IMR-90 (cell line): ENCODE measurements around the gene ZNF607. TPM values are rescaled to one million over a fixed set of nuclear protein-coding genes. Genes with fewer than 3 reads are reported as not detected.

Experiments
- ATAC-seq: fragments of 200-7000 bp; cut with Tn5 transposase; 2 replicates; pipeline ENCODE4 v1.9.1; 2020; ENCODE audit warnings: low read depth, mild to moderate bottlenecking, moderate library complexity
- BruUV-seq: library from RNA; stranded (reverse); fragments of 400-500 nt; replicated peaks from 2 replicates; lab custom pipeline; 2021; lab: Mats Ljungman, UMichigan
- CTCF ChIA-PET: fragments of 300-600 bp; formaldehyde crosslinking; extraction: SDS; loops from one replicate; lab custom pipeline; 2021; ENCODE audit warnings: antibody characterized with exemption; lab: Yijun Ruan, JAX
- POLR2A ChIA-PET: fragments of 300-600 bp; sonication (Branson Sonifier 250); formaldehyde crosslinking; loops from one replicate; lab custom pipeline; 2022; ENCODE audit warnings: antibody characterized with exemption; ENCODE audit not compliant: unreplicated experiment; lab: Charles Lee
- DNase-seq: peaks from one replicate; pipeline ENCODE4 v3.0.0; 2013
- H2AFZ ChIP-seq: replicated peaks from 2 replicates; pipeline ENCODE3; 2013; ENCODE audit warnings: low read length, mild to moderate bottlenecking; ENCODE audit not compliant: poor library complexity
- H2AK5ac ChIP-seq: 2 replicates; pipeline ENCODE4 v1.6.1; 2013; ENCODE audit warnings: low read depth, low read length, inconsistent platforms
- H2AK9ac ChIP-seq: replicated peaks from 2 replicates; pipeline ENCODE3; 2013; ENCODE audit warnings: mild to moderate bottlenecking, low read depth, low read length, moderate library complexity; ENCODE audit not compliant: poor library complexity
- H2BK120ac ChIP-seq: 2 replicates; pipeline ENCODE4 v1.6.1; 2013; ENCODE audit warnings: low read depth, low read length, inconsistent platforms
- H2BK15ac ChIP-seq: 3 replicates; pipeline ENCODE4 v1.6.1; 2013; ENCODE audit warnings: low read depth, low read length, inconsistent platforms
- H2BK20ac ChIP-seq: 2 replicates; pipeline ENCODE4 v1.6.1; 2013; ENCODE audit warnings: low read depth, mild to moderate bottlenecking, inconsistent platforms, low read length, moderate library complexity
- H2BK5ac ChIP-seq: 2 replicates; pipeline ENCODE4 v1.6.1; 2013; ENCODE audit warnings: mild to moderate bottlenecking, low read depth, low read length, inconsistent platforms; ENCODE audit not compliant: poor library complexity, severe bottlenecking
- H3K14ac ChIP-seq: replicated peaks from 2 replicates; pipeline ENCODE4 v1.6.1; 2013; ENCODE audit warnings: low read depth, low read length, inconsistent platforms
- H3K18ac ChIP-seq: 2 replicates; pipeline ENCODE4 v1.6.1; 2013; ENCODE audit warnings: low read depth, low read length, control low read depth
- H3K23ac ChIP-seq: 2 replicates; pipeline ENCODE4 v1.6.1; 2013; ENCODE audit warnings: low read depth, low read length, inconsistent platforms
- H3K27ac ChIP-seq: 2 replicates; pipeline ENCODE4 v1.5.1; 2013; ENCODE audit warnings: mild to moderate bottlenecking, control low read depth, low read length; ENCODE audit not compliant: insufficient read depth
- H3K27me3 ChIP-seq: 2 replicates; pipeline ENCODE4 v1.6.1; 2013; ENCODE audit warnings: low read length; ENCODE audit not compliant: control insufficient read depth, insufficient read depth
- H3K36me3 ChIP-seq: 2 replicates; pipeline ENCODE4 v1.6.1; 2013; ENCODE audit warnings: low read length, mixed read lengths; ENCODE audit not compliant: control insufficient read depth, insufficient read depth
- H3K4ac ChIP-seq: 2 replicates; pipeline ENCODE4 v1.6.1; 2013; ENCODE audit warnings: low read depth, low read length, inconsistent platforms
- H3K4me1 ChIP-seq: 2 replicates; pipeline ENCODE4 v1.6.1; 2013; ENCODE audit warnings: low read length, mixed read lengths; ENCODE audit not compliant: control insufficient read depth, insufficient read depth
- H3K4me2 ChIP-seq: 2 replicates; pipeline ENCODE4 v1.6.1; 2013; ENCODE audit warnings: low read depth, mild to moderate bottlenecking, control low read depth, low read length, moderate library complexity
- H3K4me3 ChIP-seq: 2 replicates; pipeline ENCODE4 v1.5.1; 2013; ENCODE audit warnings: low read depth, mild to moderate bottlenecking, control low read depth, low read length, moderate library complexity; ENCODE audit not compliant: insufficient read depth
- H3K56ac ChIP-seq: 2 replicates; pipeline ENCODE4 v1.6.1; 2013; ENCODE audit warnings: low read length, inconsistent platforms; ENCODE audit not compliant: insufficient read depth; ENCODE audit errors: extremely low read depth
- H3K79me1 ChIP-seq, 2 experiments: 2 replicates each; pipeline ENCODE4 v1.6.1; 2013; ENCODE audit warnings: low read length in 2 of 2, inconsistent platforms in 1 of 2, low read depth in 1 of 2
- H3K9ac ChIP-seq: 2 replicates; pipeline ENCODE4 v1.6.1; 2013; ENCODE audit warnings: low read depth, low read length, control low read depth
- H3K9me1 ChIP-seq: 2 replicates; pipeline ENCODE4 v1.6.1; 2013; ENCODE audit warnings: low read length, inconsistent platforms; ENCODE audit not compliant: insufficient read depth
- H3K9me3 ChIP-seq: 2 replicates; pipeline ENCODE4 v1.6.1; 2013; ENCODE audit warnings: low read length; ENCODE audit not compliant: control insufficient read depth, insufficient read depth
- H4K20me1 ChIP-seq: 2 replicates; pipeline ENCODE4 v1.6.1; 2013; ENCODE audit warnings: low read length, inconsistent platforms; ENCODE audit not compliant: insufficient read depth
- H4K5ac ChIP-seq: 2 replicates; pipeline ENCODE4 v1.6.1; 2013; ENCODE audit warnings: mild to moderate bottlenecking, low read depth, low read length, control low read depth
- H4K8ac ChIP-seq, 2 experiments: 2 replicates each; pipeline ENCODE4 v1.6.1; 2013; ENCODE audit warnings: low read depth in 2 of 2, low read length in 2 of 2, control low read depth in 1 of 2, inconsistent platforms in 1 of 2
- H4K91ac ChIP-seq: 2 replicates; pipeline ENCODE4 v1.6.1; 2013; ENCODE audit warnings: low read depth, low read length, inconsistent platforms; ENCODE audit not compliant: insufficient read depth
- CHD1 ChIP-seq: IDR thresholded peaks from 2 replicates; pipeline ENCODE4 v1.6.1; 2012; ENCODE audit warnings: low read depth, low read length, improper control_type of control experiment
- POLR2A ChIP-seq: IDR thresholded peaks from 2 replicates; pipeline ENCODE4 v1.6.1; 2012; ENCODE audit warnings: mild to moderate bottlenecking, low read depth, low read length
- WGBS, 2 experiments: methylation state at CpG; one replicate each; pipeline versions ENCODE4 v1.1.5 to v1.1.7; 2013; ENCODE audit warnings: missing lambda C conversion rate in 2 of 2; ENCODE audit not compliant: insufficient read length in 1 of 2; ENCODE audit errors: extremely low coverage in 2 of 2; 5-methylcytosine and 5-hydroxymethylcytosine counted together
- dilution Hi-C: fragments of 300-500 bp; cut with HindIII; formaldehyde crosslinking; loops from one replicate; pipeline ENCODE4 v1.14.3; 2018; ENCODE audit warnings: low sequenced_read_pairs; ENCODE audit not compliant: unreplicated experiment
- in situ Hi-C: fragments of 300-500 bp; cut with MboI; formaldehyde crosslinking; loops from 3 replicates; pipeline ENCODE4 v1.14.3; 2019; ENCODE audit warnings: low sequenced_read_pairs, inconsistent platforms, mixed read lengths
- intact Hi-C: fragments of 100-400 bp; cut with micrococcal nuclease; formaldehyde crosslinking; loops from 2 replicates; pipeline ENCODE4 v1.10.0; 2022
- polyA plus RNA-seq, 3 experiments: library from polyadenylated mRNA; depleted of rRNA; stranded (reverse); fragments of >200 nt; gene quantifications; 2 replicates each; pipeline ENCODE4 v1.2.3, GENCODE V29; 2012; ENCODE audit warnings: low replicate concordance in 1 of 3
- total RNA-seq: library from RNA; depleted of rRNA; stranded (reverse); fragments of >200 nt; gene quantifications from 2 replicates; pipeline ENCODE4 v1.2.3, GENCODE V29; 2012

The ZNF607 gene
- total and polyA plus RNA-seq, 2 of the 4 experiments (the other 2 are of a cell fraction): 1.2 to 2.7 TPM

DNA sequence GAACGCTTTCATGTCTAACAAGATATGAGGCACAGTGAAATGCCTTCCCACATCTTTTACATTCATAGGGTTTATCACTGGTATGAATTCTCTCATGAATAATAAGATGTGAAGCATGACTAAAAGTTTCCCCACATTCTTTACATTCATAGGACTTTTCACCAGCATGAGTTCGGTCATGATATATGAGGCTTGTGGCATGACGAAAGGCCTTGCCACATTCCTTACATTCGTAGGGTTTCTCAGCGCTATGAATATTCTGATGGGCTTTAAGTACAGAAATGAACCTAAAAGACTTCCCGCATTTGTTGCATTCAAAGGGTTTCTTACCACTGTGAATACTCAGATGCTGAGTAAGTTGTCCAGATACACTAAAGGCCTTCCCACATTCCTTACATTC, 21.3 kb downstream of the ZNF607 start:
- Histone ChIP-seq H4K91ac (no peak overlapping the region), H3K18ac (no peak overlapping the region), H4K20me1 (no peaks in the 10 kb centered on the region), H2BK120ac (no peak overlapping the region), H4K8ac (no peak overlapping the region), H2BK20ac (no peak overlapping the region), H3K9me3 (peaks cover 21% of the 10 kb centered on the region), H2AK9ac (no peak overlapping the region), H3K27me3 (no peaks in the 10 kb centered on the region), H2BK5ac (no peak overlapping the region), H3K4me2 (no peak overlapping the region), H2BK15ac (no peak overlapping the region), H2AK5ac (no peak overlapping the region), H3K9me1 (no peaks in the 10 kb centered on the region), H3K4me1 (no peaks in the 10 kb centered on the region), H3K23ac (no peak overlapping the region), H3K56ac (no peak overlapping the region), H3K14ac (no peak overlapping the region), H3K27ac (no peak overlapping the region), H3K79me1 (no peaks in the 10 kb centered on the region), H4K5ac (no peak overlapping the region), H2AFZ (no peak overlapping the region), H3K36me3 (peaks cover 11% of the 10 kb centered on the region), H3K9ac (no peak overlapping the region), H3K4me3 (no peak overlapping the region), H3K4ac (no peak overlapping the region)
- dilution Hi-C loops: no loop called here
- WGBS, 2 experiments: no CpG with 5 or more reads among the region's 6 CpGs
- ATAC-seq (no peak), DNase-seq (no peak)
- TF ChIP-seq POLR2A: no peak
- no peak for TF ChIP-seq CHD1
- POLR2A ChIA-PET: no interaction called here
- CTCF ChIA-PET: no interaction called here
- in situ Hi-C loops: no loop called here
- BruUV-seq: no TSS peak
- intact Hi-C loops: loop anchor here (10.0 kb wide), 1 partner anchor 233 kb away; the partner anchor contains the start of genes ZNF569 and ZNF570
